HG03064 (cell line): Measurements from ENCODE around the gene GNAS.
"Not testable (repeated sequence)": the region's sequence is repeated elsewhere in the genome, so short reads cannot be mapped to it uniquely, and the experiment has no call there.

Source experiments
- ATAC-seq: cut with Tn5 transposase; IDR thresholded peaks from one replicate; pipeline ENCODE4 v1.9.1; 2021; ENCODE audit warnings: low read depth; ENCODE audit not compliant: unreplicated experiment

GNAS gene

DNA sequence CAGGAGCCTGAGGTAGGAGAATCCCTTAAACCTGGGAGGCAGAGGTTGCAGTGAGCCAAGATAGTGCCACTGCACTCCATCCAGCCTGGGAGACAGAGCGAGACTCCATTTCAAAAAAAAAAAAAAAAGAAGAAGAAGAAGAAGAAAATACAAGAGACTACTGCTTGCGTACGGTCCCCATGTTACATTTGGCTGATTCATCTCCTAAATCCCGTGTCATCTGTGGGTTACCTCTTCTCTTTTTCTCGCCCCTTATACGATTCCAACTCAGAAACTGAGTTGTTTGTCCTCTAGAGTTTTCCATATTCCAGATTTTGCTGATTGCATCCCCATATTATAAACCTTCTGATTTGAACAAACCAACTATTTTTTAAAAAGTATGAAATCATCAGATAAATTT is 66.1 kb downstream of the GNAS start:
- no peak for ATAC-seq

DNA sequence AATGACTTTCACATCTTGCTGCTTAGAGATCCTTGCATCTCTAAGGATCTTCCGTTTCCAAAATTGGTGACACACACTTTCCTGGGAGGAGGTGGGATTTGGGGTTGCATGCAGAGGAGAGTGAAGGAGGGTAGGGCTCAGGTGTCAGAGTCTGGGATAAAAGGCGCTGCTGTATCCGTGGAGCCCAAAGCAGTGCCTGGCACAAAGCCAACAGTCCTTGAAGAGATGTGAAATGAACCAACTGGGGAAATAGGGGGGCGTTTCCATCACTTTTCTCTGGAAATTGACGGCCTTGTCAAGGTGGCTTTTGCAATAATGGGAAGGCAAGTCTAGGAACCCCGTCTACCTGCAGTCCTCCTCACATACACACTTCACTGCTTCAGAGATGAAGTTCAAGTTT is 69.0 kb downstream of the GNAS start:
- ATAC-seq: no peak

DNA sequence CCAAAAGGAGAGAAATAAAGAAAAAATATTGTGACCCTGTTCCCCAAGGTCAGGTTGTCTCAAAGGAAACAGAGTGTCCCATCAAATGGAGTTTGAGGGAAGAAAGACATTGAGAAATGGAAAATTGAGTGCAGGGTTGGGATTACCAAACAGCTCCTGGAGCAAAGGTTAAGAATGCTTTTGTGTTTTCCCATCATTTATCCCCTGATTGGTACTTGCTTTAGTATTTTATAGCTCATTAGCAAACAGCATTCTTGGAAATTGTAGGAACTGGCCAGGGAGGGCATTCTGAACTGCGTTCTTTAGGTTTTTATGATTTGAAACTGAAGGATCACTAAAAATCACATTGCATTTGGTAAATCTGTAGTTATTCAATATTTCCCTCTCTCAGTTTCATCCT is 69.5 kb downstream of the GNAS start:
- no peak for ATAC-seq

DNA sequence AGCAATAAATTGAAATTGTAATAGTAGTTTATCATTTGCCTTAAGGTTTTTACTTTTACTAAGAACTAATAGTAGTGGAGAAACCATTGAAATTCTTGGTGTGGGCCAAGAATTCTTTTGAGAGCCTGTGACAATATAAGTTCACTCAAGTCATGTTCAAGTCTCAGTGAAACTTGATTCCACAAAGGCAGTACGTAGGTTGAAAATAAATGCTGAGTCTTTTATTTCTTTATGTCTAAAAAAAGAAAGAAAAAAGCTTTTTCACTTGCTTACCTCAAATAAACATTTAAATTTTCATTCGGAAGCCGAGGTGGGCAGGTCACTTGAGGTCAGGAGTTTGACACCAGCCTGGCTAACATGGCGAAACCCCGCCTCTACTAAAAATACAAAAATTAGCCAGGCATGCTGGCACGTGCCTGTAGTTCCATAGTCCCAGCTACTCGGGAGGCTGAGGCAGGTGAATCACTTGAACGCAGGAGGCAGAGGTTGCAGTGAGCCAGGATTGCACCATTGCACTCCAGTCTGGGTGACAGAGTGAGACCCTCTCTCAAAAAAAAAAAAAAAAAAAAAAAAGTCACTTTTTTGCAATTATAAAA is 70.7 kb downstream of the GNAS start:
- no peak for ATAC-seq

DNA sequence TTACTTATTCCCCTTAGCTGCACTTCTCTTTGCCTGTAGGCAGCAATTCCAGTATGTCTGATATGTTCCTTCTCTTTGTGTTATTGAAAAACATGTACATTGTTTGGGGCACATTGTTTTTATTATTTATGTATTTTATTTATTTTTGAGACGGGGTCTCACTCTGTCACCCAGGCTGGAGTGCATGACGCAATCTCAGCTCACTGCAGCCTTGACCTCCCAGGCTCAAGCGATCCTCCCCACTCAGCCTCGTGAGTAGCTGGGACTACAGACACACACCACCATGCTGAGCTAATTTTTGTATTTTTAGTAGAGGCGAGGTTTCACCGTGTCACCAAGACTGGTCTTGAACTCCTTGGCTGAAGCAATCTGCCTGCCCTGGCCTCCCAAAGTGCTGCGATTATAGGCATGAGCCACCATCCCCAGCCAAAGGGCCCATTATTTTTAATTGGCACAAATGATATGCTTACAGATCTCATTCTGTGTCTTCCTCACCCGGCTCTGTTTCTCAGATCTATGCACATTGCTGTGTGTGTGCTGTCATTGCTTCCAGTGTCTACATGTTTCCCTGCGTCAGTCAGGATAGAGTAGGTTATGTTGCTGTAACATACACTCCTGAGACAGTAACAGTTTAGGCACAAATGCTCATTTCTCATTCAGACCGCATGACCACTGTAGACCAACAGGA is 74.4 kb downstream of the GNAS start:
- ATAC-seq: no peak

DNA sequence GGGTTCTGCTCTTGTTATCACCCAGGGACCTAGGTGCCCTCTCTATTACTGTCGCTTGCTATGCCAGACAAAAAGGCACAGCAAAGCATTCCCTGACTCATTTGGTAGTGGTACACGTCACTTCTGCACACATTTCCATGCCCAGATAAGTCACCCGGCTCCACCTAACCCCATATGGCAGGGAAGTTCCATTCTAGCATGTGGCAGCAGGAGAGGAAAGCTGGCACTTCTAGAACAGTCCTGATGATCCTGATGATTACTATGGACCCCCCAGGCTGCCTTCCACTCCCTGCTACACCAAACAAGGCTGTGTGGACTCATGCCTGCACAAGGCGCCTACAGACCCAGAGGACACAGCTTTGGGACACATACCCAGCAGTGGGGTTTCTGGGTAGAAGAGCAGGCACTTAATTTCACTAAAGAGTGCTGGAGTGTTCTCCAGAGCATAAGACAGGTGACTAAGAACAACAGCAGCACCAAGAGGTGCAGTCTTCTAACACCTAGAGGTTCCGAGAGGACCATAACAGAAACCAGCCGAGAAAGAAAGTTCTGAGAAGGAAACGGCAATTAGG is 75.1 kb downstream of the GNAS start:
- ATAC-seq: no peak

DNA sequence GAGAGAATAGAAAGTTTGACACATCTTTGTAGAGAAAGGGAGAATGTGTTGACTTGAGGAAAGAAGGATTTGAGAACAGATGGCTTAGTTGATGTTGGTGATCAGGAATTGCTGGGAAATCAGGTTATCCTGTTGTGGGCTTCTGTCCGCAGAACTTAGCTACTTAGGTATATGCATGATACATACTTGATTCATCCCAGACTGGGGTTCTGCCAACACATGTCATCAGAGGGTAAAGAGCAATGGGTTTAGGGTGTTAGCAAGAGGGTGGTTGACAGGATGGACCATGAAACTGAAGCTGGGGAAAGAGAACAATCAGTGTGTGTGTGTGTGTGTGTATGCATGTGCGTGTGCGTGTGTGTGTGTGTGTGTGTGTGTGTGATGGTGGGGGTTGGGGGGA is 78.0 kb downstream of the GNAS start:
- ATAC-seq: no peak

DNA sequence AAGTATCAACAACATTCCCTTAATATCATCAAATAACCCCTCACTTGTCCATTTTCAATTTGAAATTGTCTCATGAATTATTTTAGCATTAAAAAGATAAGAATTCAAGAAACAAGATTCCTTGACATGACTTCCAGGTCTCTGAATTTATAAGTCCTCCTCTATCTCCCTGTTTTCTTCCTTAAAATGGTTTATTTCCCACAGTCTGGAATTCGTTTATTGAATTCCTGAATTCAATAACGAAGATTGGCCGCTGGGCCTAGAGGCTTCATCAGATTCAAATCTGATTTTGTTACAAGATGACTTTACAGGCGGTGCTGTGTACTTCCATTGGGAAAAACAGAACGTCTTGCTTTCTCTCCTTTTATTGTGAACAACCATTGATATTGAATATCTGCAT is 79.7 kb downstream of the GNAS start:
- ATAC-seq: no peak

DNA sequence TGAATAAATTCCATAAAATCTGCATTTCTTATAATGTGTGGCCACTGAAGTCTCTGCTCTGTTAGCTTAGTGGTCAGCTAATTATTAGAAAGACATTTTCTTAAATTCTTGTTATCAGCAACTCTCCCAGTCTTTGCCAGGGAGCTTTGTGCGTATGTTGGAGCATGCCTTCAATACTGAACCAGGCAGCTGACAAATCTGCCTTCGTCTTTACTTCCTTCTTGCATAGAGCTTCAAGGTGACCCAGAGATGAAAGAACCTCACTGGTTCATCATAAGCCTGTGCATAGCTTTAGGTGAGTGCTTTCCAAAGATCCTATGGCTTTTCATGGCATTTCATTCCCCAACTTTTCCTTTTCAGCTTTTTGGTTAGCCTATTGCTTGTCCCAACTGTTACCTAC is 85.6 kb downstream of the GNAS start:
- no peak for ATAC-seq

DNA sequence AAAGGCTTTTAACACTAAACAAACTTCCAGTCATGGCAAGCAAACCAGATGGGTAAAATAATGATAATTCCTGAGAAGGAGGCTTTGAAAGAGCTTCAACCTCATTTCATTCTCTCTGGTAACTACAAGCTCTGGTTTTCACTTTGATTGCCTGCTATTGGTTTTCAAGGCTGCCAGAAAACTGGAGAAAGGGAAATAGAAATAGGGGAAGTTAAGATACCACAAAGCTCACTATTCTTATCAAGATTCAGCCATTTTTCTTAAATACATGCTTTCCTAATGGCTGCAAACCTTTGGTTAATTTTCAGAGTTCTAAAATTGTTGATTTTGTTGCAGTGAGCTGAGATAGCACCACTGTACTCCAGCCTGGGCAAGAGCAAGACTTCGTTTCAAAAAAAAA is 86.0 kb downstream of the GNAS start:
- ATAC-seq: no peak

DNA sequence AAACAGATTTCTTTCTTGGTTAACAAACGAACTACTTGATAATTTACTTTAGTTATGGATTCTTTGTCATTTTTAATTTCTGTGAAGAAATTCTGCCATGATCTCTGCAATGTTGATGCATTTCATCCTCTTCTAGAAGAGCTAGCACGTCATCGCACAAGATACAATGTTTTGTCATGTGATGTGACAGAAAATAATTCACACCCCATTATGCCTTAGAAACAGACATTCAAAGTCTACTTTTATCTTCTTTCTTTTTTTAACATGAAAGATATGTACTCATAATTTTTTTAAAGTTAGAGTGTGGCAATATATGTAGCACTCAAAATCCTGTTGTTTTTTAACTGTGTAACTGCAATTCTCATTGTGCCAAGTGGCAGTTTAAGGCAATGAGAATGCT is 89.0 kb downstream of the GNAS start:
- no peak for ATAC-seq

DNA sequence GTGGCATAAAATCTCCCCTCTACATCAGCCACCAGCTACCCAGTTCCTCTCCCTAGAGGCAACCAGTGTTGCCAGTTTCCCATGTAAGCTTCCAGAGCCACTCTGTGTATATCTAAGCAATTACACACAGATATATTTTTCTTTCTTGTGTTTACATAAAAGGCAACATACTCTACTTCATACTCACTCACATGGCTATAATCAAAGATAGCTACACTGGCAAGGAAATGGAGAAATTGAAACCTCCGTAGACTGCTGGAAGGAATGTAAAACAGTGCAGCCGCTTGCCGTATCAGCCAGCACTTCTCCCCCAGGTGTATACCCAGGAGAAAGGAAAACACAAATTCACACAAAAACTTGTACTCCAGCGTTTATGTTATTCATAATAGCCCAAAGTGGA is 90.0 kb downstream of the GNAS start:
- ATAC-seq: no peak

DNA sequence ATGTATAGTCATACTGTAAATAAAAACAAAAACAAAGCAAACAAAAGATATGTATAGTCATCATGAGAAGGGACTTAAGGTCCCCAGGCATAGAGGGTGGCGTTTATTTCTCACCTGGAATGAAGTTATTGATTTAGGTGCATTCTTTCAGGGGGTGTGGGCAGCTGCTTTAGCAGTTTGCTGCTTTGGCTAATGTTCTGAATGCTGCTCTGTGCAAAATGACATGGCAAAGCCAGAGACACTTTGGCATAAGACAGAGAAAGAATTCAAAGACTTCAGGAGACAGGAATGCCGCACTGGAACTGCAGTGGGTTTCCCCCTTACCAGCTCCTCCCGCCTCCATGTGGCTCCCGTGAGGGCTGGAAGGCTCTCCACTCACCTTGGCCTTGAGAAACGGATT is 92.1 kb downstream of the GNAS start:
- no peak for ATAC-seq

DNA sequence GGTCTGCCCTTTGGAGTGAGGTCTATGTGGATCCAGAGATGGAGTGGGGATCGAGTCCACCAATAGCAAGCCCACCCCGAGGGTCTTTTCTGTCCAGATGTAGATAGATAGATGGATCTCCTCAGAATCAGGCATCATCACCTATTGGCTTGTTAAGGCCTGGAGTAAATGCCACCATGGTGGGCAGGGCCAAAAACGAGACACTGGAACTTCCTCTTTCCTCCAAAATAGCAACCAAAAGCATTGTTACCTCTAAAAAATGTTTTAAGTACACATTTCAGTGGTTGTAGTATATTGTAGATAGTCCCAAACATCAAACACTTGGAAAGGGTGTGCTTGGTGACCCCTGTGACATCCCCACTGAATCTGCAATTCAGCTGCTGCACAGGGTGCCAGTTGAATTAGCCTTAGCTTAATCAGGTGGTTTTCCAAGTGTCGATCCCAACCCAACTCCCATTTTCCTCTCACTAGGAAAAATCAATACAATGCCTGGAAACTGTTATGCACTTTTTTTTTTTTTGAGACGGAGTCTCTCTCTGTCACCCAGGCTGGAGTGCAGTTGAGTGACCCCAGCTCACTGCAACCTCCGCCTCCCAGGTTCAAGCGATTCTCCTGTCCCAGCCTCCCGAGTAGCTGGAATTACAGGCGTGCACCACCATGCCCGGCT is 93.6 kb downstream of the GNAS start:
- no peak for ATAC-seq

DNA sequence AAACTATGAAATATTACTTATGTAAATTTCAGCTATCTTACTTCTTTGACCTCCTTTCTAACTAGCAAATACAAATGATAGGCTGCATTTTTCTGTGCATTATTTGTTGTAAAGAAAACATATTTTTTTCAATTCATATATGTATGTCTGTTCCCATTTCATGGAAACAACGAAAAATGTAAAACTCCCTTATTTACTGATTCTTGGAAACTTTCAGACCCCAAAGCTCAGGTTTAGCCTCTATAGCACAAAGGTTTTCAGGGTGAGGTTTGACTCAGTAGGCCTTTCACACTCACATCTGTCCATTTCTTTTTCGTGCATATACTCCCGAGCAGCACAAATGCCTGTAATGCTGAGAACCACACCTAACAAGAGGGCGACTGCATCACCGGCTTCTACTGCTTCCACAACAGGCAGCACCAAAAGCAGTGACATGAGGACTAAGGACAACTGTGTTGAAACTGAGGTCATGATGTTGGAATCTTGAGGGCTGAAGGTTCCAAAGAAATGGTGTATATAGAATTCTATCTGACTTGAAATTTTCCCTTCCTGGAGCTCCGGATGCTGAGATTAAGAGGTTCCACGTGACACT is 95.4 kb downstream of the GNAS start:
- not testable (repeated sequence) for ATAC-seq

DNA sequence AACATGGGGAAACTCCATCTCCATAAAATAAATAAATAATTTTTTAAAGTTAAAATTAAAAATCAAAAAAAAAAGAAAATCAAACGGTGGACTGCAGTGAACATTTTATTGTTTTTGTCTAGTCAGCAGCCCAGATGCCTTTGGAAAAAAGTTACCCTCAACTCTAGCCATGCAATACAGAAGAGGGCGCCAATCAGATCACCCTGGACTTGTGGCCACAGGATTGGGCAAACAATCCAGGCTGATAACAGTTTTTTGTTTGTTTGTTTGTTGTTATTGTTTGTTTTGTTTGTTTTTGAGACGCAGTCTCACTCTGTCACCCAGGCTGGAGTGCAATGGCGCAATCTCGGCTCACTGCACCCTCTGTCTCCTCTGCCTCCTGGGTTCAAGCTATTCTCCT is 98.1 kb downstream of the GNAS start:
- no peak for ATAC-seq

DNA sequence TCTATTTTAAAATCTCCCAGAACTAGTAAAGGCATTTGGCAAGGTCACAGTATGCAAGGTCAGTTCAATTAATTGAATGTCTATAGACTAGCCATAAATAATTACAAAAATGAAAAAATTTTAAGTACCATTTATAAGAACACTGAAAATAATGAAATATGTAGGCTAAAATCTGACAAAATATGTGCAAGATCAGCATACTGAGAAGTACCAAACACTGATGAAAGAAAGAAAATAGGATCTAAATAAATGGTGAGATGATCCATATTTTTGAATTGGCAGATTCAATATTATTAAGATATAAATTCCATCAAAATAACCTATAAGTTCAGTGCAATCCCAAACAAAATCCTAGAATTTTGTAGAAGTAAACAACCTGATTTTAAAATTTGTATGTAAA is 100.5 kb downstream of the GNAS start:
- no peak for ATAC-seq

DNA sequence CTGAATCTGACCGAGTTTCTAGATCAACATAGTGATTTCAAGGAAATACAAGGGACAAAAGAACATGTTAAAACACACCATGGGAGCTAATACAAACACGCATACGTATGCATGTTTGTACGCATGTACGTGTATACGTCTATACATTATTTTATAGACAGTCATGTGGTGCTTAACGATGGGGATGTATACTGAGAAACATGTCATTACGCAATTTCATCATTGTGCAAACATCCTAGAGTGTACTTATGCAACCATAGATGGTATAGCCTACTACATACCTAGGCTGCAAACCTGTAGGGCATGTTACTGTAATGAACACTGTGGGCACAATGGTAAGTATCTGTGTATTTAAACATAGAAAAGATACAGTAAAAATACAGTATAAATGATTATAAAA is 103.6 kb downstream of the GNAS start:
- no peak for ATAC-seq

DNA sequence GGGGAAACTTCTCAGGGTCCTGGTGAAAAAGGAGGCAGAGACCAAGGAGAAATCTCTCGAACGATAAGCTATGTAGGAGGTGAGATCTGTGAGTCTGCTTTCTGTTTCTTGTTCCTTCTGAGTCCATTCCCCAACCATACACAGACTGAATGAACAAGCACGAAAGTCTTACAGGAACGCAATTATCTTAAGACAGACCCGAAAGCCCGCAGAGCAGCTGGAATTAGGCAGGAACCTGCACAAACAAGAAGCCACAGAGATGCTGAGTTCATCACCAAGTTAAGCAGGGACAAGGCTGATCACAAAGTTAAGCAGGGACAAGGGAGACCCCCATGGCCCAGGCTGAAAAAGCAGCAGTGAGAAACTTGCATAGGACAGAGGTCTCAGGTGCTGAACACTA is 107.1 kb downstream of the GNAS start:
- no peak for ATAC-seq
